Large intestine (tissue), 3 donors: Measurements from ENCODE around the gene COL5A2. TPM values are rescaled to one million over a fixed set of nuclear protein-coding genes. Genes with fewer than 3 reads are reported as not detected.

ENCODE experiments used
- DNase-seq, 2 donors: peaks; one replicate each; pipeline versions ENCODE4 v3.0.0 to v3.0.0-alpha.2; 2013
- H3K27ac ChIP-seq: one replicate; pipeline ENCODE4 v1.5.1; 2013; ENCODE audit warnings: low read length
- H3K27me3 ChIP-seq: 2 replicates; pipeline ENCODE4 v1.6.1; 2013; ENCODE audit warnings: low read length; ENCODE audit not compliant: control insufficient read depth, insufficient read depth
- H3K36me3 ChIP-seq: 2 replicates; pipeline ENCODE4 v1.6.1; 2013; ENCODE audit warnings: low read length; ENCODE audit not compliant: control insufficient read depth, insufficient read depth
- H3K4me1 ChIP-seq: one replicate; pipeline ENCODE4 v1.6.1; 2013; ENCODE audit warnings: low read length; ENCODE audit not compliant: control insufficient read depth, insufficient read depth
- H3K4me3 ChIP-seq: one replicate; pipeline ENCODE4 v1.5.1; 2013; ENCODE audit warnings: low read length
- H3K9me3 ChIP-seq: one replicate; pipeline ENCODE4 v1.6.1; 2013; ENCODE audit warnings: mild to moderate bottlenecking, low read depth, low read length, moderate library complexity; ENCODE audit not compliant: control insufficient read depth
- WGBS: methylation state at CpG from one replicate; pipeline ENCODE4 v1.1.5; 2013; ENCODE audit warnings: low lambda C conversion rate; ENCODE audit not compliant: insufficient coverage; 5-methylcytosine and 5-hydroxymethylcytosine counted together
- polyA plus RNA-seq: library from polyadenylated mRNA; unstranded; fragments of 120-200 nt; gene quantifications from one replicate; pipeline ENCODE4 v1.2.1, GENCODE V29; 2013

Gene COL5A2
- polyA plus RNA-seq, 1 donor = 80.4 TPM

DNA sequence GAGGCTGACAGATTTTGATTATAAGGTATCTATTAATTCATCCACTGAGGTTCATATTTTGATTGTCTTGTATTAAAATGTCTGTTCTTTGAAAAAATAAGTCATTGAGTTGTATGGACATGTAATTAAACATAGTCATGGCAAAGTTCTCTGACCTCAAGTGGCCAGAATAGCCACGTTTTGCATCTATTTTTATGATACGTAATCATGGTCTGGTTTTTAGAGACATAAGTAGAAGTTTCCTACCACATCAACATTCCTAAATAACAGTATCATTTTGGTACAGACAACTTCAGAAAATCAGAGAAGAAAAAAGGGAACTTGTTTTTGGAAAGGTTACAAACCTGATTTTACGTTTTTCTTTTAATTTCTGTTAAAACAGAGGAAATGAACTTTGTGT lies 47.6 kb downstream of the COL5A2 start:
- Histone ChIP-seq H3K27me3 (no peaks in the 10 kb centered on the region), H3K4me3 (no peak overlapping the region), H3K9me3 (no peaks in the 10 kb centered on the region), H3K36me3 (no peaks in the 10 kb centered on the region), H3K4me1 (no peaks in the 10 kb centered on the region), H3K27ac (no peak overlapping the region)
- 100% methylated on average over 1 of the region's 3 CpGs for WGBS
- DNase-seq = no peak

DNA sequence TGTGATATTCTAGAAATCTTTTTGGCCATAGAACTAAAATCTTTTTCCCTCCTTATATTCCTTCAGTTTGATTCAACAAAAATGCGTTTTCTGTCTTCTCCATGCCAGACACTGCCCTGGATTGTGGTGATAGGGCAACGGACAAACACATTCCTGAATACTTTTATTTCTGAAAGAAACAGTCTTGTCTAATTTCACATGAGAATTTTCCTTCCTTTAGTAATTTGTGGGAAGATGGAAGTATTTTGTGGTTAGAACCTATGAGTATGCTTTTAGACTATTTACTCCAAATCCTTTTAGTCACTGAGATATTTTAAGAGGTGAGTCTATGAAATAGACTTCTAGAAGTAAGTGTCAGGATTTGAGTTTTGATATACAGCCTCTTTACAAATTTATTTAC lies 49.6 kb downstream of the COL5A2 start:
- Histone ChIP-seq H3K27me3 (no peaks in the 10 kb centered on the region), H3K9me3 (no peaks in the 10 kb centered on the region), H3K4me1 (no peaks in the 10 kb centered on the region), H3K27ac (no peak overlapping the region), H3K36me3 (no peaks in the 10 kb centered on the region), H3K4me3 (no peak overlapping the region)
- no peak for DNase-seq
- WGBS = no CpG with 5 or more reads among the region's 2 CpGs

DNA sequence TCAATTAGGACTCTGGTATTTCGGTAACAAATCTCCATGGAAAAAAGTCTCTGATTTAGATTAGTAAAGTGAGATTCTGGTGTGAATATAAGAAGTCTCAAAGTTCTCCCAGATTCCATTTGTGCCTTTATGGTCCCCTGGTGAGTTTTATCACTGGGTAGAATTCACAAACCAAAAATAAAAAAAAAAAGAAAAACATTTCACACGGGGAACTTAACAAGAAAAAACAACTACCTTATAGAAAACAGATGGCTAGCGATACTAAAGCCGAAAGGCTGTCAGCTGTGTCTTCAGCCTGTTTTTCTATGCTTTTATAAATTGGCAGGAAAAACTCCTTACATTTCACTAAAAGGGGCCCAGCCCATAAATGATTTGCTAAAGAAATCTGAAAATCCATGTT lies 50.6 kb downstream of the COL5A2 start:
- Histone ChIP-seq H3K36me3 (no peaks in the 10 kb centered on the region), H3K9me3 (no peaks in the 10 kb centered on the region), H3K4me3 (no peak overlapping the region), H3K4me1 (no peaks in the 10 kb centered on the region), H3K27me3 (no peaks in the 10 kb centered on the region), H3K27ac (no peak overlapping the region)
- 42% methylated on average over 2 of the region's 4 CpGs for WGBS
- DNase-seq = no peak

DNA sequence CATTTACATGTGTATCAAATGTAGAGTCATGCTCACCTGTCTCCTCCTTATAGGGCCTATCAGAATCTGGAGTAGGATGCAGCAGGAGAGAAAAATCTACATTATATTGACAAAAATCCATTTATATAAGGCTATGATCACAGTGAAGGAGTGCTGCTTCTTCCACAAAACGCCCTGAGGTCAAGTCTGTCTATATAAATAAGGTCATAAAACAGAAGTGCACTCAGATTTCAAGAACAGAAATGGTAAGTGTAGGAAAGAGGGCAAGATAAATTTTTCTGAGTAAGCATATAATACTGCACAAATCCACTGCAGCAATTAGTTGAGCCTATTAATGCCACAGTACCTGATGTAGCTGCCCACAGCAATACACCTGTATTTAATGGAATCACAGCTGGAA lies 51.8 kb downstream of the COL5A2 start:
- DNase-seq = no peak
- WGBS = no CpG with 5 or more reads among the region's 1 CpG
- H3K36me3 ChIP-seq = no peaks in the 10 kb centered on the region
- no peak overlapping the region for H3K4me3 ChIP-seq
- H3K9me3 ChIP-seq = no peaks in the 10 kb centered on the region
- H3K27ac ChIP-seq = no peak overlapping the region
- no peaks in the 10 kb centered on the region for H3K27me3 ChIP-seq
- no peaks in the 10 kb centered on the region for H3K4me1 ChIP-seq

DNA sequence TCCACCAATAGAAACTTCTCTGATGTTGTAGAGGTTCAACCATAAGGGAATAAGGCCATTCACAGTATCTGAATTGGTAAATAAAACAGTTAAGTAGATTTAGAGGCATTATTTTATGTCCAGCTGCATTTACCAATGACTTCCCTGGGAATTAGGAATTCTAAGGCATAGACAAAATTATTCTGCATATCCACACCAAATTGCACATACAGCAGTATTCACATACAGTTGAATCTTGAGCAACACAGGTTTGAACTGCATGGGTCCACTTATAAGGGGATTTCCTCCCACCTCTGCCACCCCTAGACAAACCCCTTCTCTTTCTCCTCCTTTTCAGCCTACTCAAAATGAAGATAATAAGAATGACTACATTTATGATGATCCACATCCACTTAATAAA lies 54.4 kb downstream of the COL5A2 start:
- DNase-seq = no peak
- H3K27ac ChIP-seq = no peak overlapping the region
- H3K4me3 ChIP-seq = no peak overlapping the region
- H3K4me1 ChIP-seq = no peaks in the 10 kb centered on the region
- no peaks in the 10 kb centered on the region for H3K9me3 ChIP-seq
- no peaks in the 10 kb centered on the region for H3K27me3 ChIP-seq
- no peaks in the 10 kb centered on the region for H3K36me3 ChIP-seq

DNA sequence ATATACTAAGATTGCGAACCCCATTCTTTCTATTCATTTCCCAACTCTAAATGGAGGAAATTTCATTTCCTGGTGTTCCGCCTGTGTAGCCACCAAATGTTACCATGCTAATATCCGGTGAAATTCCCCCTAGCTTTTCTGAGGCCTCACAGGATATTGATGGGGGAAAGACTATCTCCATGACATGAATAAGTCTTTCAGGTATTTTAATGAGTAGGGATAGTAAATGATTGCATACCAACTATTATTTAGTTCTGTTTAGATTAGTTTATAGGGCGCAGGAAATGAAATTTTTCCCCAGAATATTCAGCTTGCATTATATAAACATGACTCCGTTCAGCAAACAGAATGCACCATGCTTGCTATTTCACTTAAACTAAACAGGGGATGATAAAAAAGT lies 55.4 kb downstream of the COL5A2 start:
- H3K4me3 ChIP-seq = no peak overlapping the region
- no peak for DNase-seq
- H3K36me3 ChIP-seq = no peaks in the 10 kb centered on the region
- no peaks in the 10 kb centered on the region for H3K4me1 ChIP-seq
- 86% methylated on average over 2 of the region's 5 CpGs for WGBS
- H3K27me3 ChIP-seq = no peaks in the 10 kb centered on the region
- H3K27ac ChIP-seq = no peak overlapping the region
- no peaks in the 10 kb centered on the region for H3K9me3 ChIP-seq

DNA sequence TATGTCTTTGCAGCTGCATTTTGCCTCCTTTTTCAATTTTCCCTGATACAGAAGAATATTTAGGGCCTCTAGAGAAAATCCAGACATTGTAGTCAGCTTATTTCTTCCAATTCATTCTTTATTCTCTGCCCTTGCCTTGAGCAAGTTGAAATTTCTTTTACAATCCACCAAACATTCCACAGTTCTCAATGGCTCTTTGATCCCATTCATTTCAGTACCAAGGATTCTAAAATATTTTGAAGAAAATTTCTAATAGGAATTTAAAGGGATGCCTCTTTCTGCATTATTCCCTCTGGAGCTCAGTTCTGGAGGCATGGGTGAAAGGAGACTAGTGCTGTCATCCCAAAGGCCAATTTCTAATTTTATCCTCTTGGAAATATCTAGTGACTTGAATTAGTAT lies 61.2 kb downstream of the COL5A2 start:
- Histone ChIP-seq H3K4me3 (no peak overlapping the region), H3K27ac (no peak overlapping the region), H3K27me3 (no peaks in the 10 kb centered on the region), H3K36me3 (no peaks in the 10 kb centered on the region), H3K9me3 (no peaks in the 10 kb centered on the region), H3K4me1 (no peaks in the 10 kb centered on the region)
- DNase-seq = no peak

DNA sequence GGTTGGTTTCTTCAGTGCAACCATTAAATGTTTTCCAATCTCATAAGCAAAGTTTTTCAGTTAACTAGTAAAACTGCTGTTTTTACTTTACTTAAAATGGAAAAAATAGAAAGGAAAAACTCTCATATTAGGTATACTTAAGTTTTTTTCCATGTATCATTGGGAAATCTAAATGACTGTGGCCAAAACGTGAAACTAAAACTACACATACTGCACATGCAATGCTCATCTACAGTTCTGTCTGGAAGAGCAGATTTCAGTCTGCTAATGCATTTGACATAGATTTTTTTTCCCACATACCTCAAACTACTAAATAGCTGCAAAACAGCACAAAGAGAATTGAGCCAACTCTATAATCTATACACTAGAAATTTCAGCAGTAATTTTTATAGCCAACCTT lies 62.6 kb downstream of the COL5A2 start:
- H3K36me3 ChIP-seq = no peaks in the 10 kb centered on the region
- no peaks in the 10 kb centered on the region for H3K4me1 ChIP-seq
- H3K4me3 ChIP-seq = no peak overlapping the region
- H3K9me3 ChIP-seq = no peaks in the 10 kb centered on the region
- no CpG with 5 or more reads among the region's 1 CpG for WGBS
- no peak for DNase-seq
- H3K27me3 ChIP-seq = no peaks in the 10 kb centered on the region
- no peak overlapping the region for H3K27ac ChIP-seq

DNA sequence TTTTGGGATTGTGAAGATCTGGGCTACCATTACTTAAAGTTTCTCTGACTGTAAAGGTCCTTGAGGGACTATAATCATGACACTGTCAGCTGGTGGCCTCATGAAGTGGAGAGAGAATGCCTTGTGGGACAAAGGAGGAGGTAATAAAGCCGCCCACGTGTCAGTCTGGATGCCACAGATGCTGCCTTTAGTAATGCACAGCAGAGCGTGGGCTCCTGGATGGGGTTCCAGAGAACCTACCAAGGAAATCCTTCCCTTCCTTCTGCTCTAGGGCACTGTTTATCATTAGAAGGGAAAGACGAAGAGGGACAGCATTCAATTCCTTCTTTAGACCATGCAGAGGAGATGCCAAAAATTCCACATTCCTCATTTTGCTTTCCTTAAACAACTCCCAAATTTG lies 63.5 kb downstream of the COL5A2 start:
- Histone ChIP-seq H3K4me1 (no peaks in the 10 kb centered on the region), H3K27ac (no peak overlapping the region)
- WGBS = no CpG with 5 or more reads among the region's 4 CpGs

DNA sequence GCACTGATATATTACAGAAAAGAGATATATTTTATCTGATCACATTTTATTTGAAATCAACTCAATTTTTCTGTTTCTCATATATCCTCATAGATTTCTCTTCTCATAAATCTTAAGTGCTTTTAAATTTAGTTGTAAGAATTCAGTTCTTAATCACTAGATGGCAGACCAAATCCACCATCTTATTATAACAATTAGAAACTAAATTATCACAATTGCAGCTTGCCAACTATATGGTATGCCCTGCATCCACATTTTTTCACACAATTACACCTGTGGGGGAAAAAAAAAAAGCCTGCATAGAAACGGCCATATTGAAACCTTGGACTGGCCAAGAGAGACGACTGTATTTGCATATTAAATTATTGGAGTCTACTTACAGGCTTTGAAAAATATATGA lies 64.4 kb downstream of the COL5A2 start:
- Histone ChIP-seq H3K4me1 (no peaks in the 10 kb centered on the region), H3K4me3 (no peak overlapping the region), H3K27ac (no peak overlapping the region), H3K9me3 (no peaks in the 10 kb centered on the region), H3K27me3 (no peaks in the 10 kb centered on the region), H3K36me3 (no peaks in the 10 kb centered on the region)
- no peak for DNase-seq
- no CpG with 5 or more reads among the region's 2 CpGs for WGBS

More for the DNA sequence above, 63.5 kb downstream of the COL5A2 start:
- DNase-seq = no peak
- Histone ChIP-seq H3K27me3 (no peaks in the 10 kb centered on the region), H3K9me3 (no peaks in the 10 kb centered on the region), H3K4me3 (no peak overlapping the region), H3K36me3 (no peaks in the 10 kb centered on the region)

DNA sequence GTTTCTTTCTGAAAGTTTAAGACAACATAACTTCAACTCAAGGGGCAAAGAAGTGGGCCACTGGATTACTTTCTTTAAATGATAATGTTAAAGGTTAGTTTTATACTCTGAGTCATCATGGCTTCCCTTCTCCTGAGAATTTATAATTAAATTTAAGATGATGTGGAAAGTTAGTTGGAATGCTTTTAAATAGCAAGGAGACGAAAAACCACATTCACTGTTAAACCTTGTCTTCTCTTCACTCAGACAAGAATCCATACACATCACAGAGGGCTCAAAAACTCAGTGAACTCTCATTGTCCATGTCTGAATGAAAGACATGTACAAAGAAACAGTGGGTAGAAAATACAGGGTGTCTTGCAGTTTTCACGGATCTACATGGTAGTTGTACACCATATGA lies 65.6 kb downstream of the COL5A2 start:
- H3K9me3 ChIP-seq = no peaks in the 10 kb centered on the region
- WGBS = 100% methylated on average over 1 of the region's 2 CpGs
- no peaks in the 10 kb centered on the region for H3K27me3 ChIP-seq
- no peaks in the 10 kb centered on the region for H3K36me3 ChIP-seq
- no peak overlapping the region for H3K27ac ChIP-seq
- no peak for DNase-seq
- no peak overlapping the region for H3K4me3 ChIP-seq
- no peaks in the 10 kb centered on the region for H3K4me1 ChIP-seq
